GM19397 (cell line): ENCODE data around the gene FIP1L1.
"Not testable (repeated sequence)": the region's sequence is repeated elsewhere in the genome, so short reads cannot be mapped to it uniquely, and the experiment has no call there.

Experiments used
- ATAC-seq: cut with Tn5 transposase; IDR thresholded peaks from one replicate; pipeline ENCODE4 v1.9.1; 2021; ENCODE audit warnings: mild to moderate bottlenecking, moderate library complexity; ENCODE audit not compliant: unreplicated experiment

FIP1L1 gene

DNA sequence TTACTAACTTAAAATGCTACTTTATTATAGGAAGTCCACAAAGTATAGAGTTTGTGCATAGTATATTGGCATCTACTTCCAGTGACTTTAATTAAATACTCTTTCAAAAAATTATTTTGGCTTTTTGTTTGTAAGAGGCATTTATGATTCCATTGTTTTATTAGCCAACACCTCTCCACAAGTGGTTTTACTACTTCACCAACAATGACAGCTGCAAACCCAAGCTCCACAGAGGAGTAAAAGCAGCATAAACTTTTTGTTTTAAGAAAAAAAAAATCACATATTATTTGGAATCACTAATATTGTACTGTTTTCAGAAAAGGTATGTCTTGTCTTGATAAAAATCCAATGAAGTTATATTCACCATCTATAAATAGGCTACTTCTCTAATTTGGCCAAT is 88.5 kb downstream of the FIP1L1 start:
- no peak for ATAC-seq

DNA sequence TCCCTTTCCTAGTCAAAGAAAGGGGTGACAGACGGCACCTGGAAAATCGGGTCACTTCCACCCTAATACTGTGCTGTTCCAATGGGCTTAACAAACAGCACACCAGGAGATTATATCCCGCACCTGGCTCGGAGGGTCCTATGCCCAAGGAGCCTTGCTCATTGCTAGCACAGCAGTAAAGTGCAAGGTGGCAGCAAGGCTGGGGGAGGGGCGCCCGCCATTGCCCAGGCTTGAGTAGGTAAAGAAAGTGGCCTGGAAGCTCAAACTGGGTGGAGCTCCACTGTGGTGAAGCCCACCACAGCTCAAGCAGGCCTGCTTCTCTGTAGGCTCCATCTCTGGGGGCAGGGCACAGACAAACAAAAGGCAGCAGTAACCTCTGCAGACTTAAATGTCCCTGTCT is 89.1 kb downstream of the FIP1L1 start:
- not testable (repeated sequence) for ATAC-seq

DNA sequence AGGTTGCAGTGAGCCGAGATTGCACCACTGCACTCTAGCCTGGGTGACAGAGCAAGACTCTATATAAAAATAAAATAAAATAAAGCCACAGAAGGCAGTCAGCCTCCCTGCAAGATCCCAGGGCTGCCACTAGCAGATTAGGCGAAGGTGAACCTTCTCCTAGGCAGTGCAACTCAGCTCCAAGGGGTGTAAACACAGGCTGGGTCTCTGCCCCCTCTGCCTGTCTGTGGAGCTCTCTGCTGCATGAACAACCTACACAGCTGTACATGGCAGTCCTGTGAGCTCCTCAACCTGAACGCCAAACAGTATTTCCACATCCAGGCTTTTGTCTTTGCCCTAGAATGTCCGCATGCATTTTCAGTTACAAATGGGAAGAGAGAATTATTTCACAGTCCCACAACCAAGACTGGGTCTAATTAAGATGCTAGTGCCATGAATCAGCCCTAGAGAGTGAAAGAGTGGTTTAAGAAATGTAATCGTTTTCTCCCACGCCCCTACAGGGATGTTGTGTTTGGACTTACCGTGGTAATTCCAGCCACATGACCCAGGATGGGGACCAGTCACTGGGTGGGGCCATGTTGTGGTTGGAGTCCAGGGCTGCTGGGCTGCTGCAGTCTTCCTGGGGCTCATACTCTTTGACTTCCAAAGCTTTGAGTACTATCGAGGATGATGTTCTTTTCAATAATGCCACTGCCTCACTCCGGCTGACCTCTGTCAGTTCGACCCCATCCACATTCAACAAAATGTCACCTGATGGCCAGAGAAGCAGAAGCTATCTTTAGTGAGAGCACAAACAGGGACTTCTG is 99.0 kb downstream of the FIP1L1 start:
- no peak for ATAC-seq

DNA sequence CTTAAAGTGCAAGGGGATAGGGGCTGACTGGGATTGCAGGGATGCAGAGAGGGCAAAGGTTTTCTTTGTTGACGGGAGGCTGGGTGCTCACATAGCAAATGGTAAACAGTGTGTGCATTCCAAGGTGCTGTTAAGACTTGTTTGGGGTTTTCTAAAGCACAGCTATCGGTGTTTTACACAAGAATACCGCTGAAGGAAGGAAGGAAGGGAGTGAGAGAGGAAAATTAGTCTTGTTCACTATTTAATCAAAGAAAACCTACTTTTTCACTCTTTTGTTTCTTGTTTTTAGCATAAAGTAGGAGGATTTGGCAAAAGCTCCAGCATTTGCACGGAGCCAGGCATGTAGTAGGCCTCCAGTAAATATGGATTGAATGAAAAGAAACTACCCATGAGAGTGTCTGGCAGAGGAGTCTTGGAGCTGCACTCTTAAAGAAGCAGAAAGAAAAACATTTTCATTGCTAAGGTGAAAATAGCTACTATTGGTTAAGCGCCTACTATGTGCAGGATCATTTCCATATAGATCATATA is 99.7 kb downstream of the FIP1L1 start:
- no peak for ATAC-seq

DNA sequence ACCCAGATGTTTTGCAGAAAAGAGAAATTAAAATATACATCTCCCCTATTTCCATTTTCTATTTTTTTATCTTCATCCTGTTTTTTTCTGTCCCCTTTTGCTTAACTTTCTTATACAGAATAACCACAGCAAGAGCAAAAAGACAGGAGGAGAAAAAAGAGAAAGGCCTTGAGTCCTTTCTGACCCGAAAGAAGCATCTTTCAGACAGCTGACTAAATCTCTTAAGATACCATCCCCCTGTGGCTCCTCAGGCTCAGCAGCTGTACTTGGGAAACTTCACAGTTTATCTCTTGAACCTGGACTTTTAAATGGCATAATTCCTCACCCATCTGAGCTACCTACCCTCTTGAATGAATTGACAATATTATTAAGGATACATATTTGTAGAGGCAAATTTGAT is 100.2 kb downstream of the FIP1L1 start:
- no peak for ATAC-seq

DNA sequence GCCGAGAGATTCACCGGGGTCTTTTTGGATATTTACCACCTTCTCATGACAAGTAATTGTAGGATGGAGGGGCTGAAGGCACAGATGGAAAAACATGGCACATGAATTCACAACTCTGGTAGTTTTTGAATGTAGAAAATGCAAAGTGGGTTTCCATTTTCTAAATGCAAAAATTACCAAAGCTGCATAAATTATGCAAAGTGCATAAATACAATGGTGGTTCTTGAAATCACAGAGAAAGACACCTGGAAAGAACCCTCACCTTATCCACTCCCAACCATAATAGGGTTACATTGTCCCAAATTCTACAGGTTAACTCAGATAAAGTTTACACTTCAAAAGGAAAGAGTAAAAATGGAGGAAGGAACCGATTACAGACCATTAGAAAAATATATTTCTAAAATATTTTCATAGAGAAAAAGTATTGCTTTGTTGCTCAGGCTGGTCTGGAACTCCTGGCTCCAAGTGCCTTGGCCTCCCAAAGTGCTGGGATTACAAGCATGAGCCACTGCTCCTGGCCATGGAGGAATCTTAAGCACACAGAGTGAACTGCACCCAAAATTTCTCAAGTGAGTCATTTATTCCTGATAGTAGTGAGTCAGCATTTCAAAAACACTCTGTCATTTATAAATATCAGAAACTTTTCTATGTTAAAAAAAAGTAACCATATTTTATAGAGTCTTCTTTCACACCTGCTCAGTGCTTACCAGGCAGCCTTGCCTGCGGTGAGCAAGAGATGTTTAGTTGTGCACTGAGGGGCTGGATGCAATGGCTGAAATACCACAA is 101.4 kb downstream of the FIP1L1 start:
- no peak for ATAC-seq

DNA sequence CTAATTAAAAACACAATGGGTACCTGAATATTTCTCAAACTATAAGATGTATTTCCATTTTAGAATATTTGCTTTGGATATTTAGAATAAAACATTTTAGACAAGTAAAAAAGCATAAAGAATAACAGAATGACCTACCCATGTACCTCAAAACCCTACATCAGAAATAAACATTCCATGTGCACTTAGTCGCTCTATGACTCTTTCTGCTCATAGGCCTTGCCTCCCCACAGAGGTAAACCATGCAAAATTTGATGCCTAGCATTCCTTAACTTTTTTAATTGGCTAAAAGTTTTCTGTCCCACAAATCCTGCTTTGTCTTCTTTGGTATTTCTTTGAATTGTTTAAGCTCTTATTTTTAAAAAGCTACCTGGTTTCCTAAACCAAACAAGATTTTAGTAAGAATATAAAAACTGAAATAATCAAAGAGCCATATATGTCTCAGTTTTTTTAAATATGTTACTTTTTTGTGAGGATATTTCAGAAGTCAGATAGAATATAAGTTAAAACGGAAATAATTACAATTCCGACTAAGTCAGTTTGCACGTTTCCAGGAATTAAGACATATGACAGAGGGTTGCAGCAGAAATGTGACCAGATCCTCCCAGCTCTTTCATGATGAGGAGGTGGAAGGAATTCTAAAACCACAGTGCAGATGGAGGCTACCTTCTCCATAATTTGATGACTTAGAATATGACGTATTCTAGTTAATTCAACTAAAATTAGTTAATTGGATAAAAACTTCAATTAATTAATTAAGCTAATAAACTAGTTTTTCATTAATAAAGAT is 102.5 kb downstream of the FIP1L1 start:
- ATAC-seq: no peak

DNA sequence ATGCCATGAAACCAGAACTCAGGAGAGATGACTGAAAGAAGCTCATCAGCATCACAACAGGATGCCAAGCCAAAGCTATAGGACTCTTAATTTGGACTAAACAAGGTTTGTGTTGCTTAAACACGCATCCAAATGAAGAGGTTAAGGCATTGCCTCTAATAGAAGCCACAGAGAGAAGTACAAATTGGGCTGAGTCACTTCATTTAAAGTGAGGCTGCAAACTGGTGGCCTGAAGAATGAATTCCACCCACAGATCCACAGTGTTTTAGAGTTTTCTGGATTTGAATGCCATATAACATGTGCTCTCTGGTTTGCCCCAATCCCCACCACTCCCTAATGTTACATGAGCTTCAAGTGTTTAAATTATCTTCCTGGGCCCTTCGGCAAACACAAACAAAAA is 103.5 kb downstream of the FIP1L1 start:
- no peak for ATAC-seq

DNA sequence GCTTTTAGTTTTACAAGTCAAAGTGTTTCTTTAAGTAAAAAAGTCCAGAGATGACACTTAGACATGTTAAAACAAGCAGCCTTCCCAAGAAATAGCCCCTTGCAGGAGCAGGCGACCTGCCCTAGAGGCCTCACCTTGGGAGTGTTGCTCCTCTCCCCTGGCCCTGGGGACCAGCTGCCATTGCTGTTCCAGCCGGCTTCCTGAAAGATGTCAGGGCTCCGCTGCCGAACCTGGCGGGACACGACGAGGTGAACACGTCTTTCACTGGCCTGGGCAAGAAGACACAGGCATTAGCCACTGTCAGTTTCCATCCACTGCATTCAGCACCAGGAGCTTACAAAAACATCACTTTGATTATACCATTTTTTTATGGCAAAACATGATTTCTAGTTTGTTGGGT is 104.1 kb downstream of the FIP1L1 start:
- no peak for ATAC-seq

DNA sequence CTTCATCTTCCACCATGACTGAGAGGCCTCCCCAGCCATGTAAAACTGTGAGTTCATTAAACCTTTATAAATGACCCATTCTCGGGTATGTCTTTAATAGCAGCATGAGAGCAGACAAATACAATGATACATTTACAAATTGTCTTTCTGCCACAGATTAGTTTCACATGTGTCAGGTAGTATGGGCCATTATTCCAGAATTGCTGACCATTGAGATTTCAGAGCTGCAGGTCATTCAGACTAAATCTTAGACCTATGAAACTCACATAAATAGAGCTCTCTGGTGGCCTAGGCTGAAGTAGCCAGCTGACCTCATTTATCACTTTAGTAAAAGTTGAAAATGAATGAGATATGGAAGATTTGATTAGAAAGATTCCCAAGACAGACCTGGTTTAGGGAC is 105.8 kb downstream of the FIP1L1 start:
- no peak for ATAC-seq

DNA sequence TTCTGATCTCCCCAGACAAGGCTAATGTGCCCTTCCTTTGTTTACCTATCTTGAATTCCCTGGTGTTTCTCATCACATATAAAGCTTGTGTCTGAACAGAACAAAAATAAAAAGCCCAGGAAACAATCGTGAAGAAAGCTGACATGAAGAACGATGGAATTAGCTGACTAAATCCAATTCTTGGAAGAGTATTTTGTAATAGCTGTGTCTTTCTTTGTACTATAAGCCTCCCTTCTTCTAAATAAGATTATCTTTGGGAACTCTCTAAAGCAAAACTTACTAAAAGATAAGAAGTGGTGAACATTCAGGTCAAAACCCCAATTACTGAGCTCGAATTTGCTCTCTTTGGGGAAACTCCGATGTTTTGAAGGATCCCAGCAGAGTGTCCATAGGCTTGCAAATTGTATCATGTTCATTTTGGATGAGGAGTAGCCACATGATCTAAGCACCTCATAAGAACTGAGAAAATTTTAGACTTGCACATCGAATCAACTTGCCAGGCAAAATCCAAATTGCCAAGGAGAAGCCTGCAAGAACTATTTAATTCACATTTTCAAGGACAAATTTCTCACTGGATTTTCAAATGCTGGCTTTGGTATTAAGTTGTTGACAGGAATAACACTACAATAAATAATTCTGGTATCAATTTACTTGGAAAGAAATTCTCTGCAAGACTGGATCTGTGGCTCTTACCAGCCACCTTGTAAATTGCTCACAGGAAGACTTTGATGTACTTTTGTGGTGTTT is 107.6 kb downstream of the FIP1L1 start:
- no peak for ATAC-seq

DNA sequence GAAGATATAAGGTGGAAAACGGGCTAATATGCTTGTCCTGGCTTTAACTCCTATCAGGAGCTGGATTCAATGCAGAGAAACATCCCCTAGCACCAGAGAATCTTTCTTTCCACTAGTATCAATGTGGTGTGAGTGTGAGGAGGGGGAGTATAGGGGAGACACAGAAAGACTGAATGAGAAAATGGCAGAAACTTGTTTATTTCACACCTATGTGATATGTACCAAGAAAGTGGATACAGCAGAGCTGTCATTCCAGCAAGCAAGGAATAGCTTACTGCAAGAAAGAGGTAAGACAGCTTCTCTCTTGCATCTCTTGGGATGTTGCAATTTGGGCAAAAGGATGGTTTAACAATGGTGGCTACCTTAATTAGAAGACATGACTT is 108.2 kb downstream of the FIP1L1 start:
- ATAC-seq: no peak

DNA sequence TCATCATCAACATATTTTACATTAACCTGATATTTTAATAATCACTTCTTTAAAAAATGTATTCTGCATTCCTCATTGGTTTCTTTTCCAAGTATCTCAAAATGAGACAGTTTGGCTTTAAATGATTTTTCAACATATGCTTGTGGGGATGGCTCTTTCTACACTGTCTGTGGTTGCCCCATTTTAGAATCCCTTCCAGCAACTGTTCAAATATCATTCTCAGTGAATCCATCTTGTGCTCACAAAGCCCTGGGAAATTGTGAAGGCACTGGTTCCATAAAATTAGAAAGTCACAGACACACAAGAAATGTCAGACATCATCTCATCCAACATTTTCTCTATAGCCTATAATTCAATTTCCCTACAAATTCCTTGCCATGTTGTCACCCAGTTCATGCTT is 110.3 kb downstream of the FIP1L1 start:
- no peak for ATAC-seq

DNA sequence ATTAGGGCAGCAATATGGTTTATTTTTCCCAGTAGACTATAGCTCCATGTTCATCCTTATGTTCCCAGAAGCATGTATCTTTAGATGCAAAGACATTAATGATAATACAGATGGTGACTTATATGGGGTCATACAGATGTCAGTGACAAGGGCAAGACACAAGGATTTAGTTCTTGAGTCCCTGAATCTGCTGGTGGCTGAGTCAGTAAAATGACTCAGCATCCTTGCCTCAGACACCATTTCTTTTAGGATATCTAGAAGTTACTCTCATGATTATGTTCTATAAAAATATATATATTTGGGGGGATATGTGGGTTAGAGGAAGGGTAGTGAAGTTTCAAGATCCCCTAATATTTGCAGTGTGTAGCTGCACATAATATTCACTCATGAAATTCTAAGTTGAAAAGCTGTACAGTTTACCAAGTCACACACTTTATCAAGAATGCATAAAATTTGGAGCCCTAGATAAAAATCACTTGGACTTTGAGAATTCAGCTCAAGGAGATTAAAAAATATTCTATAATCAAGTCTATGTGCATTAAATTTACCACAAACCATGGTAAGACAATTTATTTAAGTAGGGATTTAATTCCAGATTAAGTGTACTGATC is 111.9 kb downstream of the FIP1L1 start:
- no peak for ATAC-seq

DNA sequence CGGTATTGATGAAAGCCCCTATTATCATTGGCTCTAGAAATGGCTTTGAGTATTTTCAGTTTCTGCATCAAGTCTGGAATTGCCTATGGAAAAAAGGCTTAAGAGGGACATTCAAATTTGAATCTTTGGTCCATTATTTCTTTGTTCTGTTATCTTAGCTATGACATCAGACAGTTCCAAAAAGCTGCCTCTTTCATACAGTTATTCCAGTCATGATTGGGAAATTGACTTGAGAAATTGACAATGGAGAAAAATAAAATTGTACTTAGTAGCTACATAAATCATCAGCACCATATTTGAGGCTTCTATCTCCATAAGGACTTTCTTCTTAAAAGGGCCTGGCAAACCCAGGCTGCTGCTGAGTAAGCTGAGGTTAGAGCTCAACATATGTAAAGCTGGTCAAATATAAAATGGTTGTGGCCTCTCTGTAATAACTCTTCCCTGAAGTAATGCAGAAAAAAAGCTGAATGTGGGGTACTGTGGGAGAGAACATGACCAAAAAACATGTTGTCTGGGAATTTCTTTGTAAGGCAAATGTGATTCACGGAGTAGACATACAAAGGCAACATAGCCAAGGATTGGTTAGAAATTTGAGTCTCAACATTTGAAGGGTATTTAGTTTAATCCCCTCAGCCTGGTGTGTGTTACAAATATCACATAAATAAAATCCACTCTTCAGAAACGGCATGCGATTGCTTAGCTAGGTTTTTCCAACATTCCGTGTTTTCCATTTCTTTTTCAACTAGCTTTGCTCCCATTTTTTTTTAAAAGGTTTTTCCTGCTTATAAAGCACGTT is 112.9 kb downstream of the FIP1L1 start:
- no peak for ATAC-seq

DNA sequence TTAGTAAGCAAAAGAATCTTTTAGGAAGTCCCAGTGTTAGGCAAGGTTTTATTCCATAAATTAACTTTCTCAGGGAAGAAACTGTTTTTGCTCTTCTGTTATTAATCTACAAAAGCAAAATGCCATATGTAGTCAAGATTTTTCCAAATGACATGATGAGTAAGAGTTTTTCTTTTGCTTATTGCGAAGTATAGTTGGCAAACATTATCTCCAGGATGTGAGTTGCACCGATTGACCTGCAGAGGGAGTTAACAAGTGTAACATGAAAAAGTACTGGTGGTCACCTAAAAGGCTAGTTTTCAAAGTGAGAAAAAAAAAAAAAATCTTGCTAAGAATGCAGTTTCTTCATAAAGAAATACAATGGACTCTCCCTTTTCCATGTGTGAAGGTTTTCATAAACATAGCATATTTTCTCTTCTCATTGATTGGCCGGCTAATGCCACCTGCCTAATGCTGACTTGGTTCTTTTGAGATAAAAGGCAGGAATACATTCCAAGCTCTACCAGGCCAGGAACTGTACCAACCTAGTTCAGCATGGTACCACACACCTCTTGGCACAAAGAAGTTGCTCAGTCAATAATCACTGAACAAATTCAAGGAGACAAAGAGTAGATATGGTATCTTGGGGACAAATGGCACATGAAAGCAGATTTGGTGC is 113.7 kb downstream of the FIP1L1 start:
- ATAC-seq: no peak

DNA sequence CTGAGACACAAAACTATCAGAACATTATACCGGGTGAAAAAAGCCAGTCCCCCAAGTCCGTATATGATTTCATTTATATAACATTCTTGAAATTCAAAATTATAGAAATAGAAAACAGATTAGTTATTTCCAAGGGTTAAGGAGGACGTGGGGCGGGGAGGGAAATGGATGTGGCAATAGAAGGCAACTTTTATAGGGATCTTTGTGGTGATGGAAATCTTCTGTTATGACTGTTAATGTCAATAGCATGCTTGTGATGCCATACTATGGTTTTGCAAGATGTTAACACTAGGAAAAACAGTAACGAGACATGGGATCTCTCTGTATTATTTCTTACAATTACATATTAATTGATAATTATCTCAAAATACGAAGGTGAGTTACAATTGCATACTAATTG is 117.4 kb downstream of the FIP1L1 start:
- ATAC-seq: no peak

DNA sequence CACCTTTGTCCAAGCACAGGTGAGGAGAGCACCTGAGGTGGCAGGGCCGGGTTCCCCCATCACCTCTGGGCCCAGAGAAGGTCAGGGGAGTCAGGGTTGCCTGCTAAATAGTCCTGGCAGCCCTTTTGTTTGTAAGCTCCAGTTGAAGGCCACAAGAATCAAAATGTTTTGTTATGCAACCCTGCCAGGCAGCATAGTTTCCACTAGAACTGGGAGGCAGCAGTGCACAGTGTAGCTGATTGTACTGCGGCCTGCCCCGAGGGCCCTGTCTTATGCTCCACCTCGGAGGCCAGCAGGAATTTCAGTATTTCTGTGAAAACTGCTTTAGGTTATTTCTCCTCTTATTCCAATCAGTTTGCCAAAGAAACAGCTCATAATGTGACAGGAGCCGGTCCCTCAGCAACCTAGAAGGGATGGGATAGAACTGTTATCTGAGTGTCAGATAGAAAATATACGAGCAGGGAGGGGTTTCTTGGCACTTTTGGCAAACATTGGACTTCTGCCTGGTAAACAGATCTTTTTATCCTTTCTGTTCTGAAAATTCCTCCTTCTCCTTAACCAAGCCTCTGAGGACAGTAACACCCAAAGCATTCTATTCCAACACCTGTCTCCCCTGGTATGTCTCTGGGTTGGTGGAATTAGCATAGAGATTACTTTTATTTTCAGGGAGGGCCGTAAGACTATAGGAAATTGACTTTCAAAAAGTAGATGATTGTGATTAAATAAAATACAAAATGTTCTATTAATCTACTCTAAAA is 120.2 kb downstream of the FIP1L1 start:
- ATAC-seq: no peak
